ENCODE measurements around the gene NCAPH2. TPM values are rescaled to one million over a fixed set of nuclear protein-coding genes. Genes with fewer than 3 reads are reported as not detected.

Gene NCAPH2
- total RNA-seq, 3 donors from 2014 or later (not counting 1 experiment from before 2014, with no cell fraction given) = 94.5 to 106 (median 104) TPM

- no peak for TF ChIP-seq CTCF (IDR thresholded peaks at IDR 0.05)
- Histone ChIP-seq H3K9me3 (ENCODE audit: control insufficient read depth, insufficient read depth, low read length) (no peaks in the 10 kb centered on the region), H3K36me3 (ENCODE audit: control insufficient read depth, insufficient read depth, low read length) (no peaks in the 10 kb centered on the region), H3K27ac (ENCODE audit: low read length) (no peak overlapping the region), H3K4me1 (ENCODE audit: control insufficient read depth, insufficient read depth, low read length) (peaks cover 33% of the 10 kb centered on the region), H3K4me3 (ENCODE audit: low read length) (no peak overlapping the region), H3K27me3 (ENCODE audit: control insufficient read depth, insufficient read depth, low read length) (peaks cover 10% of the 10 kb centered on the region)
- intact Hi-C loops (cut with micrococcal nuclease) = no loop called here
- Mint-ChIP-seq H3K36me3 (no peaks in the 10 kb centered on the region), H3K4me1 (peaks cover 14 to 19% of the 10 kb centered on the region in 2 donors), H3K27ac (no peak overlapping the region), H3K4me3 (no peak overlapping the region), H3K9me3 (no peaks in the 10 kb centered on the region), H3K27me3 (ENCODE audit: low read depth in 2 of 2) (peaks cover 6 to 8% of the 10 kb centered on the region in 2 donors)
- no peak for DNase-seq
- WGBS (ENCODE audit: insufficient coverage) = 85% methylated on average over 12 of the region's 12 CpGs
- no peak for ATAC-seq
Observed at GRCh38 chr22:50477923-50478322, 30.1 kb upstream of the NCAPH2 start.

GRCh38 chr22:50479721-50480120 is 28.3 kb upstream of the NCAPH2 start:
- intact Hi-C loops (cut with micrococcal nuclease) = no loop called here
- no peak for TF ChIP-seq CTCF (IDR thresholded peaks at IDR 0.05)
- H3K36me3 ChIP-seq (ENCODE audit: control insufficient read depth, insufficient read depth, low read length) = no peaks in the 10 kb centered on the region
- H3K4me3 Mint-ChIP-seq = peak overlapping the region; percentile 77
- DNase-seq (no peak), ATAC-seq (no peak)
- H3K4me3 ChIP-seq (ENCODE audit: low read length) = no peak overlapping the region
- peaks cover 24% of the 10 kb centered on the region for H3K4me1 ChIP-seq (ENCODE audit: control insufficient read depth, insufficient read depth, low read length)
- H3K9me3 Mint-ChIP-seq = no peaks in the 10 kb centered on the region
- H3K27me3 Mint-ChIP-seq (ENCODE audit: low read depth in 2 of 2) = peaks cover 6 to 8% of the 10 kb centered on the region in 2 donors
- H3K36me3 Mint-ChIP-seq = no peaks in the 10 kb centered on the region
- peaks cover 0 to 5% of the 10 kb centered on the region in 2 donors for H3K4me1 Mint-ChIP-seq
- 75% methylated on average over 11 of the region's 11 CpGs for WGBS (ENCODE audit: insufficient coverage)
- no peak overlapping the region for H3K27ac Mint-ChIP-seq
- peaks cover 14% of the 10 kb centered on the region for H3K27me3 ChIP-seq (ENCODE audit: control insufficient read depth, insufficient read depth, low read length)
- H3K27ac ChIP-seq (ENCODE audit: low read length) = no peak overlapping the region
- no peaks in the 10 kb centered on the region for H3K9me3 ChIP-seq (ENCODE audit: control insufficient read depth, insufficient read depth, low read length)

GRCh38 chr22:50481045-50481439 is 27.0 kb upstream of the NCAPH2 start:
- H3K27ac ChIP-seq (ENCODE audit: low read length) = no peak overlapping the region
- H3K27me3 ChIP-seq (ENCODE audit: control insufficient read depth, insufficient read depth, low read length) = peaks cover 14% of the 10 kb centered on the region
- H3K27ac Mint-ChIP-seq = no peak overlapping the region
- ATAC-seq (peak in 1 of 3 donors; percentile 2), DNase-seq (no peak)
- H3K36me3 ChIP-seq (ENCODE audit: control insufficient read depth, insufficient read depth, low read length) = no peaks in the 10 kb centered on the region
- peak overlapping the region; percentile 77 for H3K4me3 Mint-ChIP-seq
- peaks cover 17% of the 10 kb centered on the region for H3K4me1 ChIP-seq (ENCODE audit: control insufficient read depth, insufficient read depth, low read length)
- H3K4me3 ChIP-seq (ENCODE audit: low read length) = no peak overlapping the region
- intact Hi-C loops (cut with micrococcal nuclease) = no loop called here
- H3K9me3 Mint-ChIP-seq = no peaks in the 10 kb centered on the region
- WGBS (ENCODE audit: insufficient coverage) = 7% methylated on average over 45 of the region's 45 CpGs
- H3K4me1 Mint-ChIP-seq = peaks cover 0 to 5% of the 10 kb centered on the region in 2 donors
- no peak for TF ChIP-seq CTCF (IDR thresholded peaks at IDR 0.05)
- no peaks in the 10 kb centered on the region for H3K9me3 ChIP-seq (ENCODE audit: control insufficient read depth, insufficient read depth, low read length)
- peaks cover 10 to 12% of the 10 kb centered on the region in 2 donors for H3K27me3 Mint-ChIP-seq (ENCODE audit: low read depth in 2 of 2)
- H3K36me3 Mint-ChIP-seq = no peaks in the 10 kb centered on the region

GRCh38 chr22:50481440-50482106 is 26.5 kb upstream of the NCAPH2 start, which contains the start of gene ADM2:
Gene ADM2, plus strand, starts transcription at chr22:50481543. Its CDS starts 305 bp downstream, at chr22:50481848.
- Histone ChIP-seq H3K4me1 (ENCODE audit: control insufficient read depth, insufficient read depth, low read length) (peaks cover 17% of the 10 kb centered on the region), H3K36me3 (ENCODE audit: control insufficient read depth, insufficient read depth, low read length) (no peaks in the 10 kb centered on the region), H3K9me3 (ENCODE audit: control insufficient read depth, insufficient read depth, low read length) (no peaks in the 10 kb centered on the region), H3K27ac (ENCODE audit: low read length) (no peak within 1 kb of the TSS), H3K27me3 (ENCODE audit: control insufficient read depth, insufficient read depth, low read length) (peaks cover 14% of the 10 kb centered on the region), H3K4me3 (ENCODE audit: low read length) (peak within 1 kb of the TSS; percentile 21)
- intact Hi-C loops (cut with micrococcal nuclease) = no loop called here
- Mint-ChIP-seq H3K36me3 (no peaks in the 10 kb centered on the region), H3K4me1 (peaks cover 0 to 5% of the 10 kb centered on the region in 2 donors), H3K9me3 (no peaks in the 10 kb centered on the region), H3K27ac (no peak within 1 kb of the TSS), H3K27me3 (ENCODE audit: low read depth in 2 of 2) (peaks cover 12 to 16% of the 10 kb centered on the region in 2 donors), H3K4me3 (peak within 1 kb of the TSS; percentile 77)
- DNase-seq = peak; percentile 62 to 78
- WGBS (ENCODE audit: insufficient coverage) = 3% methylated on average over 69 of the region's 70 CpGs
- peak; percentile 80 to 88 (median 87) for ATAC-seq
- TF ChIP-seq CTCF (IDR thresholded peaks at IDR 0.05) = no peak
